A673 (cell line): ENCODE results near the gene SYNGR1.

Experiments used
- EZH2 ChIP-seq: fragments of 200-600 bp; sonication (generic); IDR thresholded peaks from 2 replicates; pipeline ENCODE4 v1.6.1; 2017; ENCODE audit warnings: borderline replicate concordance, low read depth, mild to moderate bottlenecking, mixed read lengths, antibody characterized with exemption, low read length; ENCODE audit not compliant: poor library complexity, severe bottlenecking
- TF ChIP-seq, protein P1 (sequence below): fragments of 300-800, 200-600 bp; sonication (generic); conservative IDR thresholded peaks from 2 replicates; pipeline ENCODE4 v1.5.1; 2017; ENCODE audit warnings: low read depth, mild to moderate bottlenecking, antibody characterized with exemption, low read length, moderate library complexity, mixed read lengths

DNA sequence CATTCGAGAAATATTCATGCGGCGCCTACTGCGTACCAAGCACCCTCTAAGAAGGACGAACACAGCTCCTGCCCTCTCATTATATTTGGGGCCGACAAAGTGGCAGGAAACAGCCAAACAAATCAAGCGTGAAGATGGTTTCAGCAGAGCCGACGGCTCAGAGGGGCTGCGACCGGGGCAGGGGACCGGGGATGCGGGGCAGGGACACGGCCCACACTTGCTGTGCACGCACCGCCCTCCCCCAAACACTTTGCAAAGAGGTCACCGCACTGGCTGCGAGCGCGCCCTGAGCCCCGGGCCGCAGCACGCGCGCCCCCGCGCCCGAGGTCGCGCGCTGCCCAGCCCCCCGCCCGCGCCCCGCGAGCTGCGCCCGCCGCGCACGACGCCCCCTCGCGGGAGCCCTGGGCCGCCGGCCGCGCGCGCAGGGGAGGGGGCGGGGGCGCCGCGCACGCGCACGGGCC, 255 bp upstream of the SYNGR1 start:
- TF ChIP-seq, protein P1, sequence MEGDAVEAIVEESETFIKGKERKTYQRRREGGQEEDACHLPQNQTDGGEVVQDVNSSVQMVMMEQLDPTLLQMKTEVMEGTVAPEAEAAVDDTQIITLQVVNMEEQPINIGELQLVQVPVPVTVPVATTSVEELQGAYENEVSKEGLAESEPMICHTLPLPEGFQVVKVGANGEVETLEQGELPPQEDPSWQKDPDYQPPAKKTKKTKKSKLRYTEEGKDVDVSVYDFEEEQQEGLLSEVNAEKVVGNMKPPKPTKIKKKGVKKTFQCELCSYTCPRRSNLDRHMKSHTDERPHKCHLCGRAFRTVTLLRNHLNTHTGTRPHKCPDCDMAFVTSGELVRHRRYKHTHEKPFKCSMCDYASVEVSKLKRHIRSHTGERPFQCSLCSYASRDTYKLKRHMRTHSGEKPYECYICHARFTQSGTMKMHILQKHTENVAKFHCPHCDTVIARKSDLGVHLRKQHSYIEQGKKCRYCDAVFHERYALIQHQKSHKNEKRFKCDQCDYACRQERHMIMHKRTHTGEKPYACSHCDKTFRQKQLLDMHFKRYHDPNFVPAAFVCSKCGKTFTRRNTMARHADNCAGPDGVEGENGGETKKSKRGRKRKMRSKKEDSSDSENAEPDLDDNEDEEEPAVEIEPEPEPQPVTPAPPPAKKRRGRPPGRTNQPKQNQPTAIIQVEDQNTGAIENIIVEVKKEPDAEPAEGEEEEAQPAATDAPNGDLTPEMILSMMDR = no peak
- TF ChIP-seq EZH2 = no peak
